Prostate gland (tissue), 2 donors: Measurements from ENCODE around the gene ANKS1B.

Experiments
- POLR2AphosphoS5 ChIP-seq: sonication (generic); formaldehyde crosslinking; IDR thresholded peaks from one replicate; pipeline ENCODE4 v1.6.1; 2017; ENCODE audit warnings: antibody characterized with exemption
- TF ChIP-seq, protein P1 (sequence below), 4 experiments: fragments of 200-600 bp in 2 of 4; fragments of 450-650 bp in 2 of 4; sonication (generic) in 2 of 4; IDR thresholded peaks; 1 replicate in 3 of 4; 2 replicates in 1 of 4; pipeline ENCODE4 v1.5.1; 2016 to 2019; ENCODE audit warnings: antibody characterized with exemption in 4 of 4, mild to moderate bottlenecking in 2 of 4, moderate library complexity in 2 of 4

GRCh38 chr12:99745121-99745520 is 239.6 kb downstream of the ANKS1B start:
- TF ChIP-seq POLR2AphosphoS5: no peak
- TF ChIP-seq, protein P1, sequence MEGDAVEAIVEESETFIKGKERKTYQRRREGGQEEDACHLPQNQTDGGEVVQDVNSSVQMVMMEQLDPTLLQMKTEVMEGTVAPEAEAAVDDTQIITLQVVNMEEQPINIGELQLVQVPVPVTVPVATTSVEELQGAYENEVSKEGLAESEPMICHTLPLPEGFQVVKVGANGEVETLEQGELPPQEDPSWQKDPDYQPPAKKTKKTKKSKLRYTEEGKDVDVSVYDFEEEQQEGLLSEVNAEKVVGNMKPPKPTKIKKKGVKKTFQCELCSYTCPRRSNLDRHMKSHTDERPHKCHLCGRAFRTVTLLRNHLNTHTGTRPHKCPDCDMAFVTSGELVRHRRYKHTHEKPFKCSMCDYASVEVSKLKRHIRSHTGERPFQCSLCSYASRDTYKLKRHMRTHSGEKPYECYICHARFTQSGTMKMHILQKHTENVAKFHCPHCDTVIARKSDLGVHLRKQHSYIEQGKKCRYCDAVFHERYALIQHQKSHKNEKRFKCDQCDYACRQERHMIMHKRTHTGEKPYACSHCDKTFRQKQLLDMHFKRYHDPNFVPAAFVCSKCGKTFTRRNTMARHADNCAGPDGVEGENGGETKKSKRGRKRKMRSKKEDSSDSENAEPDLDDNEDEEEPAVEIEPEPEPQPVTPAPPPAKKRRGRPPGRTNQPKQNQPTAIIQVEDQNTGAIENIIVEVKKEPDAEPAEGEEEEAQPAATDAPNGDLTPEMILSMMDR (IDR thresholded peaks at IDR 0.05): no peak
